OCI-LY7 (cell line): Measurements from ENCODE around the gene RBM22. TPM values are rescaled to one million over a fixed set of nuclear protein-coding genes. Genes with fewer than 3 reads are reported as not detected.

Experiments used
- BruUV-seq: library from RNA; stranded (reverse); fragments of 400-500 nt; replicated peaks from 2 replicates; lab custom pipeline; 2021; lab: Mats Ljungman, UMichigan
- CTCF ChIA-PET: fragments of 300-600 bp; sonication (Branson Sonifier 250); formaldehyde crosslinking; loops from one replicate; lab custom pipeline; 2022; ENCODE audit warnings: antibody characterized with exemption; ENCODE audit not compliant: unreplicated experiment; lab: Charles Lee
- POLR2A ChIA-PET: fragments of 300-600 bp; sonication (Branson Sonifier 250); formaldehyde crosslinking; loops from one replicate; lab custom pipeline; 2022; ENCODE audit warnings: antibody characterized with exemption; lab: Charles Lee
- DNase-seq: peaks from one replicate; pipeline ENCODE4 v3.0.0-alpha.2; 2015; ENCODE audit warnings: low spot score
- H2AFZ ChIP-seq: fragments of 200-600 bp; sonication (generic), shearing (Covaris generic); 2 replicates; pipeline ENCODE4 v1.6.1; 2014; ENCODE audit warnings: mild to moderate bottlenecking, antibody characterized with exemption, low read length, moderate library complexity
- H3K27ac ChIP-seq: fragments of 200-600 bp; sonication (generic); 2 replicates; pipeline ENCODE4 v1.5.1; 2014; ENCODE audit warnings: mixed run types, low read depth, mild to moderate bottlenecking, moderate library complexity, low read length, inconsistent platforms; ENCODE audit not compliant: poor library complexity, severe bottlenecking
- H3K36me3 ChIP-seq: fragments of 200-600 bp; sonication (generic); 2 replicates; pipeline ENCODE4 v1.6.1; 2014; ENCODE audit warnings: mild to moderate bottlenecking, antibody characterized with exemption, low read length, moderate library complexity, mixed read lengths; ENCODE audit not compliant: insufficient read depth
- H3K4me1 ChIP-seq: fragments of 200-600 bp; sonication (generic); 2 replicates; pipeline ENCODE4 v1.5.1; 2014; ENCODE audit warnings: mild to moderate bottlenecking, low read length; ENCODE audit not compliant: insufficient read depth, poor library complexity, severe bottlenecking
- H3K4me2 ChIP-seq: fragments of 200-600 bp; sonication (generic); 2 replicates; pipeline ENCODE4 v1.6.1; 2014; ENCODE audit warnings: mild to moderate bottlenecking, low read length
- H3K4me3 ChIP-seq: fragments of 200-600 bp; sonication (generic); 2 replicates; pipeline ENCODE4 v1.5.1; 2014; ENCODE audit warnings: mild to moderate bottlenecking, low read depth, low read length; ENCODE audit not compliant: poor library complexity, severe bottlenecking
- H3K79me2 ChIP-seq: fragments of 200-600 bp; sonication (generic); 2 replicates; pipeline ENCODE4 v1.6.1; 2016; ENCODE audit warnings: low read depth, mild to moderate bottlenecking, low read length, moderate library complexity, mixed read lengths; ENCODE audit not compliant: insufficient read depth
- H3K9me2 ChIP-seq: fragments of 200-600 bp; sonication (generic); 2 replicates; pipeline ENCODE4 v1.6.1; 2016; ENCODE audit warnings: mild to moderate bottlenecking, low read length, mixed read lengths; ENCODE audit not compliant: insufficient read depth
- H3K9me3 ChIP-seq: fragments of 200-600 bp; sonication (generic); 2 replicates; pipeline ENCODE4 v1.6.1; 2014; ENCODE audit warnings: mild to moderate bottlenecking, mixed run types, low read length, mixed read lengths
- H4K20me1 ChIP-seq: fragments of 200-600 bp; sonication (generic); 2 replicates; pipeline ENCODE4 v1.6.1; 2014; ENCODE audit warnings: mild to moderate bottlenecking, antibody characterized with exemption, low read length, moderate library complexity, mixed read lengths; ENCODE audit not compliant: insufficient read depth
- EZH2phosphoT487 ChIP-seq: fragments of 200-600 bp; sonication (generic); IDR thresholded peaks from 2 replicates; pipeline ENCODE4 v1.6.1; 2018; ENCODE audit warnings: low read depth, borderline replicate concordance, mild to moderate bottlenecking, mixed run types, antibody characterized with exemption, low read length, moderate library complexity, mixed read lengths
- intact Hi-C: fragments of 100-400 bp; cut with micrococcal nuclease; formaldehyde crosslinking; loops from one replicate; pipeline ENCODE4 v1.10.0; 2022; ENCODE audit not compliant: unreplicated experiment
- total RNA-seq, 2 experiments: library from RNA; depleted of rRNA in 1 of 2; stranded (reverse); fragments of >200 nt in 1 of 2; shearing (Covaris generic) in 1 of 2; gene quantifications; 2 replicates each; pipeline ENCODE4 v1.2.3, GENCODE V29; 2014 to 2022
- TF ChIP-seq, protein P1 (sequence below): fragments of 200-600 bp; sonication (generic); conservative IDR thresholded peaks from 2 replicates; pipeline ENCODE4 v1.5.1; 2014; ENCODE audit warnings: mild to moderate bottlenecking, antibody characterized with exemption, low read length, moderate library complexity, mixed read lengths

RBM22 gene
- total RNA-seq, 2 experiments from 2014 or later: 45.6 to 46.7 TPM

DNA sequence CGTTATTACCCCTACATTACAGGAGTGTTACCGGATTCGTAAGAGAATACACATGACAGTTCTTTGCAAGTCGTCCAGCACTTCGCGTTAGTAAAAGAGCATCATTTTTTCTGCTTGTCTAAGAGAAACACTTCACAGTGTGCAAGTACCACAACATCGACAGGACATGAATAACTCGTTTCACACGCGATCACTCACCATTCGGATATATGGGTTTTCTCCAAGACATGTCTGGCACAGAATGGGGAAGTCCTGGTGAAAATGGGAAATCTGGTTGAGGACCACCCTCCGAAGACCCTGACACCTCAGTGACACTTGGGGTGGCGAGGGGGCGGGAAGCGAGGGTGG, 642 bp downstream of the RBM22 start:
- H3K4me3 ChIP-seq: peak overlapping the region; percentile 91
- peaks cover 9% of the 10 kb centered on the region; the same call in 1 of the 2 replicates for H4K20me1 ChIP-seq
- H3K4me1 ChIP-seq: peaks cover 14% of the 10 kb centered on the region
- H3K4me2 ChIP-seq: peak overlapping the region; percentile 91
- H3K36me3 ChIP-seq: peaks cover 43% of the 10 kb centered on the region
- ChIA-PET CTCF (interaction anchor here (0.6 to 1.1 kb wide), 6 partner anchors 9 to 513 kb away, joined by 3 to 4 read pairs (median 3); no protein-coding TSS in a partner anchor), POLR2A (interaction anchor here (0.6 to 1.8 kb wide), 13 partner anchors 7 to 1743 kb away, joined by 3 to 7 read pairs (median 3); no protein-coding TSS in a partner anchor)
- intact Hi-C loops: loop anchor here (2.0 to 5.0 kb wide), 4 partner anchors 59 to 343 kb away; partner anchors contain the start of genes DCTN4, RPS14 and TCOF1
- peaks cover 17% of the 10 kb centered on the region for H3K79me2 ChIP-seq
- H2AFZ ChIP-seq: peak overlapping the region; percentile 95; the same call in 1 of the 2 replicates
- BruUV-seq: no TSS peak
- H3K9me2 ChIP-seq: no peaks in the 10 kb centered on the region
- H3K27ac ChIP-seq: peak overlapping the region; percentile 75
- TF ChIP-seq EZH2phosphoT487: no peak
- TF ChIP-seq, protein P1, sequence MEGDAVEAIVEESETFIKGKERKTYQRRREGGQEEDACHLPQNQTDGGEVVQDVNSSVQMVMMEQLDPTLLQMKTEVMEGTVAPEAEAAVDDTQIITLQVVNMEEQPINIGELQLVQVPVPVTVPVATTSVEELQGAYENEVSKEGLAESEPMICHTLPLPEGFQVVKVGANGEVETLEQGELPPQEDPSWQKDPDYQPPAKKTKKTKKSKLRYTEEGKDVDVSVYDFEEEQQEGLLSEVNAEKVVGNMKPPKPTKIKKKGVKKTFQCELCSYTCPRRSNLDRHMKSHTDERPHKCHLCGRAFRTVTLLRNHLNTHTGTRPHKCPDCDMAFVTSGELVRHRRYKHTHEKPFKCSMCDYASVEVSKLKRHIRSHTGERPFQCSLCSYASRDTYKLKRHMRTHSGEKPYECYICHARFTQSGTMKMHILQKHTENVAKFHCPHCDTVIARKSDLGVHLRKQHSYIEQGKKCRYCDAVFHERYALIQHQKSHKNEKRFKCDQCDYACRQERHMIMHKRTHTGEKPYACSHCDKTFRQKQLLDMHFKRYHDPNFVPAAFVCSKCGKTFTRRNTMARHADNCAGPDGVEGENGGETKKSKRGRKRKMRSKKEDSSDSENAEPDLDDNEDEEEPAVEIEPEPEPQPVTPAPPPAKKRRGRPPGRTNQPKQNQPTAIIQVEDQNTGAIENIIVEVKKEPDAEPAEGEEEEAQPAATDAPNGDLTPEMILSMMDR: no peak
- no peak for DNase-seq
- no peaks in the 10 kb centered on the region for H3K9me3 ChIP-seq

DNA sequence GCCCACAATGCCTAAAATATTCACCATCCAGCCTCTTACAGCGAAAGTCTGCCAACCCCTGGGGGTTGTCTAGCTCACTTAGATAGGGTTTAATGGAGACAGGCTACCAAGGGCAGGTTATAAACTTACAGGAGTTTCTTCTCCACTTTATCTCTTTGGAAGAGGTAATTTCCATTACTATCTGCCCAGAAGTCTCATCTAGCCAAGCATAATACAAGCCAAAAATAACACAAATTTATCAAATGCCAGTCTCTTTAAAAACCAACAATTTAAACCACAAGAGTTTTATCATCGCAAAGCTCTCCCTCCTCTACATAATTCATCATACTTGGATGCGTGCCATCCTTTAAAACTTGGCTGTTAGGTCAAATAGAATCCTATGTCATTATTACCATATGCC, 6.2 kb downstream of the RBM22 start:
- Histone ChIP-seq H3K9me2 (no peaks in the 10 kb centered on the region), H3K4me2 (no peak overlapping the region), H3K27ac (no peak overlapping the region), H2AFZ (no peak overlapping the region), H3K4me1 (peaks cover 5% of the 10 kb centered on the region), H3K4me3 (no peak overlapping the region), H3K36me3 (peaks cover 95% of the 10 kb centered on the region), H3K9me3 (no peaks in the 10 kb centered on the region), H4K20me1 (peaks cover 2% of the 10 kb centered on the region; the same call in 1 of the 2 replicates), H3K79me2 (peaks cover 7% of the 10 kb centered on the region)
- ChIA-PET CTCF (no interaction called here), POLR2A (interaction anchor here (1.7 kb wide), 1 partner anchor 9 kb away, joined by 6 read pairs; no protein-coding TSS in a partner anchor)
- TF ChIP-seq, protein P1: no peak
- TF ChIP-seq EZH2phosphoT487: no peak
- no TSS peak for BruUV-seq
- DNase-seq: no peak
- intact Hi-C loops: no loop called here

DNA sequence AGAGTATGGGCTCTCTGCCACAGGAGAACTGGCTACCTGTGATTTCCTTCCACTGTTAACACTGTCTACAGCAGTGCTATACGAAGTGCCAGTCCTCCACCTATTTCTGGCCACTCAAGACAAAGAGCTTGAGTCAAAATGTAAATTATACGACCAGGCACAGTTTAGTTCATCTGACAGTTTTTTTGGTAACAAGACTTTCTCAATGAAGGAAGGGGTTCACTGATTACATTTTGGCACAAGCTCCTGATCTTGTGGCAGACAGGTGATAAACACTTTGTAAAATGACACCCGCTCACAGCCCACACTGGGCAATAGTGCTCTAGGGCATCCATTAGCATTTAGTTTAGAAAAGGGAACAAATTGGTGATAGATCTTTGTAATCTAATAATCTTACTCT, 8.6 kb downstream of the RBM22 start:
- BruUV-seq: no TSS peak
- no peak overlapping the region for H3K4me3 ChIP-seq
- H3K4me2 ChIP-seq: no peak overlapping the region
- POLR2A ChIA-PET: interaction anchor here (1.2 kb wide), 1 partner anchor 9 kb away, joined by 3 read pairs; the partner anchor contains the start of gene RBM22
- H3K27ac ChIP-seq: no peak overlapping the region
- CTCF ChIA-PET: no interaction called here
- no peaks in the 10 kb centered on the region for H4K20me1 ChIP-seq
- no peaks in the 10 kb centered on the region for H3K9me2 ChIP-seq
- no peak for TF ChIP-seq EZH2phosphoT487
- no peak for DNase-seq
- intact Hi-C loops: no loop called here
- H3K36me3 ChIP-seq: peaks cover 86% of the 10 kb centered on the region
- H2AFZ ChIP-seq: no peak overlapping the region
- H3K4me1 ChIP-seq: no peaks in the 10 kb centered on the region
- no peaks in the 10 kb centered on the region for H3K9me3 ChIP-seq
- H3K79me2 ChIP-seq: no peaks in the 10 kb centered on the region
